ENCODE results near the gene LMO1. TPM values are rescaled to one million over a fixed set of nuclear protein-coding genes. Genes with fewer than 3 reads are reported as not detected.

The LMO1 gene
- total and polyA plus RNA-seq, 9 of the 15 experiments (the other 6 are each of a cell fraction or from before 2014, with no cell fraction given) = not detected

DNA sequence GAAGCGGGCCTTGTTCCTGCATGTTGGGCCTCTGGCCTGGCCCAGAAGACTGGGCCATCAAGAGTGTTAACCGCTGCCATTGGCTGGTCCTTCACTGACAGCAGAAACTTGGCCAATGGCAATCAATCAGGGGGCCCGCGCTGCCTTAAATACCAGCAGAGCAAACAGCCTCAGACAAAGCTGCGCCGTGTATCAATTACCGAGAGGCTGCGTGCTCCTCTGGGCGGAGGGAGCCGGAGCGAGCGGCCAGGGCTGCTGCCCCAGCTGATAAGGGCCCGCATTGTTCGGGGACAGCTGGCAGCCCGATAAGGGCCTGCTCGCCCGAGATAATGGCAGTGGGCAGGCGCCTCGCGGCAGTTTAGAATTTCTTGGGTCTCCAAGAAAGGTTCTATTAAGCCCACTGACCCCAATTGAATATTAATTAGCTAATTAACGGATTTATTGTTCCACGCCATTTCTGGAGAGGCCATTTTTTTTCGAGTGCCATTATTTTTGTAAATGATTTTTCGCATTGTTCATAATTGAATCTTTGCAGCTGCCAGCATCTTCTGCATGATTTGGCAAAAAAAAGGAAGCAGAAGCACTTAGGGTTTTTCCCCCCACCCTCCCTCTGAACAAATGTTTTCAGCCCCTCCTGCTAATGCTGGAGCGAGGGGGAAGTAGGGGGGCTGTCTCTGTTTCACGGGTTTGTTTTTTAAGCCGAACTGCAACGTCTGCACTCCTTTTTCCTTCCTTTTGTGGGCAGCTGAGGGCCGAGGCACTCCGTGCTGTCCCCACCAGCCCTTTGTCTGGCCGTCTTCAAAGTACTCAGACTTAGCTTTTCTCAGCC, 57.2 kb downstream of the LMO1 start:
- H4K20me1 ChIP-seq (replicated peaks; ENCODE audit: control insufficient read depth, insufficient read depth, low read length) = peaks cover 3% of the 10 kb centered on the region; the same call in 1 of the 2 replicates
- peak overlapping the region; percentile 68 for H3K4me2 ChIP-seq (ENCODE audit: insufficient read depth, low read length)
- WGBS (ENCODE audit: insufficient coverage, low coverage, missing lambda C conversion rate) = 3% methylated on average over 31 of the region's 31 CpGs
- BruUV-seq (replicated peaks) = no TSS peak
- no peaks in the 10 kb centered on the region for H3K9me3 ChIP-seq (replicated peaks; ENCODE audit: control insufficient read depth, insufficient read depth, low read depth, low read length)
- CTCF ChIA-PET (ENCODE audit: low intra/inter-chr PET ratio) = no interaction called here
- peak; percentile 90 for ATAC-seq
- H3K36me3 ChIP-seq (ENCODE audit: control insufficient read depth, insufficient read depth, low read length) = no peaks in the 10 kb centered on the region
- POLR2A ChIA-PET = interaction anchor here (0.5 to 1.9 kb wide), 11 partner anchors 8 to 944 kb away, joined by 3 to 7 read pairs (median 4); no protein-coding TSS in a partner anchor
- H3K79me2 ChIP-seq (ENCODE audit: control insufficient read depth, insufficient read depth, low read length) = no peaks in the 10 kb centered on the region
- H3K4me3 ChIP-seq = peak overlapping the region; percentile 6
- intact Hi-C loops (cut with micrococcal nuclease) (no loop called here), in situ Hi-C loops (cut with MboI) (no loop called here)
- no peak overlapping the region; the same call in 2 of the 3 replicates for H3K27ac ChIP-seq (ENCODE audit: extremely low read depth, low read depth, low read length)
- H3K27me3 ChIP-seq (ENCODE audit: control insufficient read depth in 2 of 2, insufficient read depth in 2 of 2, low read length in 2 of 2) = peaks cover 2 to 15% of the 10 kb centered on the region in 2 experiments; a peak in 2 of 5 replicates
- FAIRE-seq = peak; percentile 74
- peak; percentile 87 to 91 (median 88) for DNase-seq (ENCODE audit: extremely low read depth in 1 of 4, low spot score in 3 of 4)
- peaks cover 20 to 25% of the 10 kb centered on the region in 2 experiments; a peak in 4 of 5 replicates for H3K4me1 ChIP-seq (replicated peaks in 1 of 2; ENCODE audit: control insufficient read depth in 2 of 2, insufficient read depth in 2 of 2, low read length in 2 of 2)
- no peaks in the 10 kb centered on the region for H3K9me1 ChIP-seq (ENCODE audit: control insufficient read depth, insufficient read depth, low read length)
- peak overlapping the region; percentile 13 to 61; a peak in 2 of 4 replicates for H3K9ac ChIP-seq (ENCODE audit: insufficient read depth in 1 of 2, low read depth in 2 of 2, low read length in 2 of 2)
- H2AFZ ChIP-seq (ENCODE audit: low read depth, low read length) = peak overlapping the region; percentile 63
- TF ChIP-seq, protein P1, sequence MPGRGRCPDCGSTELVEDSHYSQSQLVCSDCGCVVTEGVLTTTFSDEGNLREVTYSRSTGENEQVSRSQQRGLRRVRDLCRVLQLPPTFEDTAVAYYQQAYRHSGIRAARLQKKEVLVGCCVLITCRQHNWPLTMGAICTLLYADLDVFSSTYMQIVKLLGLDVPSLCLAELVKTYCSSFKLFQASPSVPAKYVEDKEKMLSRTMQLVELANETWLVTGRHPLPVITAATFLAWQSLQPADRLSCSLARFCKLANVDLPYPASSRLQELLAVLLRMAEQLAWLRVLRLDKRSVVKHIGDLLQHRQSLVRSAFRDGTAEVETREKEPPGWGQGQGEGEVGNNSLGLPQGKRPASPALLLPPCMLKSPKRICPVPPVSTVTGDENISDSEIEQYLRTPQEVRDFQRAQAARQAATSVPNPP (IDR thresholded peaks at IDR 0.05; ENCODE audit: borderline replicate concordance, insufficient read depth, insufficient read length) = no peak
- TF ChIP-seq POLR2G (IDR thresholded peaks at IDR 0.05; ENCODE audit: low read depth, low read length) (0 out of 2 replicates have a peak, but pooled peaks have one; percentile 33), ZBED1 (IDR thresholded peaks at IDR 0.05) (peak; percentile 82; the same call in 1 of the 2 replicates), E2F3 (CRISPR knock-in tag; IDR thresholded peaks at IDR 0.05) (0 out of 2 replicates have a peak, but pooled peaks have one; percentile 33), NONO (IDR thresholded peaks at IDR 0.05; ENCODE audit: low read depth in 2 of 2, low read length in 1 of 2) (no peak; a peak in 1 of 4 replicates), TAL1 (IDR thresholded peaks at IDR 0.05) (peak; percentile 99), ZNF318 (IDR thresholded peaks at IDR 0.05; ENCODE audit: borderline replicate concordance in 1 of 2, low read depth in 1 of 2) (no peak), NR2F6 (CRISPR knock-in tag; IDR thresholded peaks at IDR 0.05) (no peak), HSF4 (CRISPR knock-in tag; IDR thresholded peaks at IDR 0.05; ENCODE audit: borderline replicate concordance) (no peak), RNF2 (IDR thresholded peaks at IDR 0.05) (peak; percentile 71), ELF2 (CRISPR knock-in tag; IDR thresholded peaks at IDR 0.05) (no peak), ARID1B (IDR thresholded peaks at IDR 0.05) (peak; percentile 99)
